ENCODE data around the gene PWWP2A.

DNA sequence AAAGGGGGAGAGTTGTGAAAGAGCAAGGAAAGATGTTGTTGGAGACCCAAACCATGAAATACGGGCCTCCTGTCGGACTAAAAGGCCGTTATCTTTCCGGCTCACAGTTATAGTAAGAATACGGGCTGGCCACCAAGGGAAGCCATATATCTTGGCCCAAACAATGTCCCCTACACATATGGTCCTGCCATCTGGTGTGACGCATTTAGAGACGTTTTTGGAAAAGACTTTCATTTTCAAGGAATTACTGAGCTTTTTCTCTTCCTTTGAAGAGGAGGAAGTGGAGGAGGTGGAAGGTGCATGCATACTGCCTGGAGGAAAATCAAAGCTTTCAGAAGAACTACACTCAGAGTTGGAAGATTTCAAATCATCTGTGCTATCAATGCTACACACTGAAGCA is 26.7 kb downstream of the PWWP2A start:
- TF ChIP-seq EZH2 (IDR thresholded peaks at IDR 0.05; ENCODE audit: insufficient read depth, low read length) = no peak
- TF ChIP-seq, protein P1, sequence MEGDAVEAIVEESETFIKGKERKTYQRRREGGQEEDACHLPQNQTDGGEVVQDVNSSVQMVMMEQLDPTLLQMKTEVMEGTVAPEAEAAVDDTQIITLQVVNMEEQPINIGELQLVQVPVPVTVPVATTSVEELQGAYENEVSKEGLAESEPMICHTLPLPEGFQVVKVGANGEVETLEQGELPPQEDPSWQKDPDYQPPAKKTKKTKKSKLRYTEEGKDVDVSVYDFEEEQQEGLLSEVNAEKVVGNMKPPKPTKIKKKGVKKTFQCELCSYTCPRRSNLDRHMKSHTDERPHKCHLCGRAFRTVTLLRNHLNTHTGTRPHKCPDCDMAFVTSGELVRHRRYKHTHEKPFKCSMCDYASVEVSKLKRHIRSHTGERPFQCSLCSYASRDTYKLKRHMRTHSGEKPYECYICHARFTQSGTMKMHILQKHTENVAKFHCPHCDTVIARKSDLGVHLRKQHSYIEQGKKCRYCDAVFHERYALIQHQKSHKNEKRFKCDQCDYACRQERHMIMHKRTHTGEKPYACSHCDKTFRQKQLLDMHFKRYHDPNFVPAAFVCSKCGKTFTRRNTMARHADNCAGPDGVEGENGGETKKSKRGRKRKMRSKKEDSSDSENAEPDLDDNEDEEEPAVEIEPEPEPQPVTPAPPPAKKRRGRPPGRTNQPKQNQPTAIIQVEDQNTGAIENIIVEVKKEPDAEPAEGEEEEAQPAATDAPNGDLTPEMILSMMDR (IDR thresholded peaks at IDR 0.05; ENCODE audit: insufficient read depth, low read depth, low read length) = no peak

Data from astrocyte (in vitro differentiated cells and primary cell).